Measurements from ENCODE around the gene GSC2.

DNA sequence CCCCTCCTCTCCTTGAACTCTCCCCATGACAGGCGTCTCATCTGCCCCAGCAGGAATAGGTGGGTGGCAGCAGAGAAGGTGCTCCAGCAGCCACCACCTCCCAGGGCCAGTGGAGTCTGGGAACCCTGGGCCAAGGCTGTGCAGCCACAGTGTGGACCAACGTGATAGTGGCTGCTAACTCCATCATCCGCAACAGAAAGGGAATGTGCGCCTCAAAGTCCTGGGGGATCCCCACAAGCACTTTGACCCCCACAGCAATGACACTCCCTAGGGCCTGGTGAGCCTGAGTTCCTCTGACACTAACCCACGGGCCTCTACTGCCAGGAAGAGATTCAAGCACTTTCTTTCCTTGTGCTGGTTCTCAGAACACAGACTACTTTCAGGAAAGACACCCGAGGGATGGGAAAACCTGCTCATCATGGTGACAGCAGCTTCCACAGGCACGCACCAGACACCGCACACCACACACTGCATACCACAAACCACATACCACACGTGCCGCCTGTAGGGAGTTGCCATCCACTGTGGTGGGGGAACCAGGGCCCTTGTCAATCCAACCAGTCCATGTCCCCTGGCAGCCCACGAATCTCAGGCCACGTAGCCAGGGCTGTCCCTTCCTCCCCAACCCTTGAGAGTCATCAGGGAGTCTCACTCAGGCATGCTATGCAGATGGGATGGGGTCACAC lies 31.8 kb upstream of the GSC2 start:
- TF ChIP-seq, protein P1, sequence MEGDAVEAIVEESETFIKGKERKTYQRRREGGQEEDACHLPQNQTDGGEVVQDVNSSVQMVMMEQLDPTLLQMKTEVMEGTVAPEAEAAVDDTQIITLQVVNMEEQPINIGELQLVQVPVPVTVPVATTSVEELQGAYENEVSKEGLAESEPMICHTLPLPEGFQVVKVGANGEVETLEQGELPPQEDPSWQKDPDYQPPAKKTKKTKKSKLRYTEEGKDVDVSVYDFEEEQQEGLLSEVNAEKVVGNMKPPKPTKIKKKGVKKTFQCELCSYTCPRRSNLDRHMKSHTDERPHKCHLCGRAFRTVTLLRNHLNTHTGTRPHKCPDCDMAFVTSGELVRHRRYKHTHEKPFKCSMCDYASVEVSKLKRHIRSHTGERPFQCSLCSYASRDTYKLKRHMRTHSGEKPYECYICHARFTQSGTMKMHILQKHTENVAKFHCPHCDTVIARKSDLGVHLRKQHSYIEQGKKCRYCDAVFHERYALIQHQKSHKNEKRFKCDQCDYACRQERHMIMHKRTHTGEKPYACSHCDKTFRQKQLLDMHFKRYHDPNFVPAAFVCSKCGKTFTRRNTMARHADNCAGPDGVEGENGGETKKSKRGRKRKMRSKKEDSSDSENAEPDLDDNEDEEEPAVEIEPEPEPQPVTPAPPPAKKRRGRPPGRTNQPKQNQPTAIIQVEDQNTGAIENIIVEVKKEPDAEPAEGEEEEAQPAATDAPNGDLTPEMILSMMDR (IDR thresholded peaks at IDR 0.05), result no peak
- no peak for TF ChIP-seq EP300 (IDR thresholded peaks at IDR 0.05)

Data from suprapubic skin (tissue), 3 donors.